RWPE1 (cell line): ENCODE data around the gene OR6C2.
"Not testable (repeated sequence)": the region's sequence is repeated elsewhere in the genome, so short reads cannot be mapped to it uniquely, and the experiment has no call there.

Source experiments
- CTCF ChIA-PET: fragments of 350-600 bp; sonication (Branson Sonifier 250); formaldehyde crosslinking; extraction: SDS; loops from one replicate; lab custom pipeline; 2021; lab: Yijun Ruan, JAX
- POLR2A ChIA-PET: fragments of 400-600 bp; formaldehyde crosslinking; extraction: SDS; loops from one replicate; lab custom pipeline; 2020; ENCODE audit warnings: antibody characterized with exemption; ENCODE audit not compliant: low non-redundant PET; lab: Yijun Ruan, JAX
- DNase-seq: peaks from one replicate; pipeline ENCODE4 v3.0.0; 2012; ENCODE audit warnings: low spot score
- H3K27ac ChIP-seq: fragments of 450-650 bp; 2 replicates; pipeline ENCODE4 v1.5.1; 2017
- TF ChIP-seq, protein P1 (sequence below): fragments of 450-650 bp; conservative IDR thresholded peaks from 2 replicates; pipeline ENCODE4 v1.5.1; 2017; ENCODE audit warnings: low read depth, mild to moderate bottlenecking

Gene OR6C2

DNA sequence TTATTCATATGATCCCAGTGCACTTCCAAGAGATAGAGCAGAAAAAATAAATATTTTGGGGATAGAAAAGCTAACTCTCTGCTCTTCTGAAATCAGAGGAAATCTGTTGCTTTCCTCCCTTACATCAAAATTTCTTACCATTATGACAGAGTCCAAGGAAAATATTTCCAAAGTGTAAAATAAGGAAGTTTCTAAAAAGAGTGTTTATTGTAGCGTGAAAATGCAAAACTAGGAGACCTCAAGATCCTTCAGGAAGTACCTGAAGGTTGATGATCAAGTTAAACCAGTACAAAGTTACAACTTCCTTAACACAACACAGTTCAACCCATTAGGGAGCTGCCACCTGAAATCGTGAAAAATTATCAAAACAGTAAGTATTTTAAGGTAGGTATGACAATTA lies at the start of gene OR6C2:
Gene OR6C2 (plus strand): TSS at position 301 of the 400 bp plus-strand sequence. CDS start 8,138 bp downstream, outside the sequence.
- CTCF ChIA-PET: no interaction called here
- TF ChIP-seq, protein P1, sequence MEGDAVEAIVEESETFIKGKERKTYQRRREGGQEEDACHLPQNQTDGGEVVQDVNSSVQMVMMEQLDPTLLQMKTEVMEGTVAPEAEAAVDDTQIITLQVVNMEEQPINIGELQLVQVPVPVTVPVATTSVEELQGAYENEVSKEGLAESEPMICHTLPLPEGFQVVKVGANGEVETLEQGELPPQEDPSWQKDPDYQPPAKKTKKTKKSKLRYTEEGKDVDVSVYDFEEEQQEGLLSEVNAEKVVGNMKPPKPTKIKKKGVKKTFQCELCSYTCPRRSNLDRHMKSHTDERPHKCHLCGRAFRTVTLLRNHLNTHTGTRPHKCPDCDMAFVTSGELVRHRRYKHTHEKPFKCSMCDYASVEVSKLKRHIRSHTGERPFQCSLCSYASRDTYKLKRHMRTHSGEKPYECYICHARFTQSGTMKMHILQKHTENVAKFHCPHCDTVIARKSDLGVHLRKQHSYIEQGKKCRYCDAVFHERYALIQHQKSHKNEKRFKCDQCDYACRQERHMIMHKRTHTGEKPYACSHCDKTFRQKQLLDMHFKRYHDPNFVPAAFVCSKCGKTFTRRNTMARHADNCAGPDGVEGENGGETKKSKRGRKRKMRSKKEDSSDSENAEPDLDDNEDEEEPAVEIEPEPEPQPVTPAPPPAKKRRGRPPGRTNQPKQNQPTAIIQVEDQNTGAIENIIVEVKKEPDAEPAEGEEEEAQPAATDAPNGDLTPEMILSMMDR: no peak
- H3K27ac ChIP-seq: no peak within 1 kb of the TSS
- no peak for DNase-seq
- POLR2A ChIA-PET: no interaction called here

DNA sequence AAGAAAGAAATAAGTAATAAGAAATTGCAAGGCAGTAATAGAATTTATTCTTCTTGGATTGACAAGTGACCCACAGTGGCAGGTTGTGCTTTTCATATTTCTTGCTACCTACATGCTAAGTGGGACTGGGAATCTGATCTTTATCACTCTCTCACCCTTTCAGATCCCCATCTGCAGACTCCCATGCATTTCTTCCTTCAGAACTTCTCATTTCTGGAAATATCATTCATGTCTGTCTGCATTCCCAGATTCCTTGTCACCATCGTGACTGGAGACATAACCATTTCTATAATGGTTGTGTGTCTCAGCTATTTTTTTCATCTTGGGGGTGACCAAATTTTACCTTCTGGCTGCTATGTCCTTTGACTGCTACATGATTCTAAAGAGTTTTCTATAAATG lies 47.5 kb upstream of the OR6C2 start:
- TF ChIP-seq, protein P1: no peak
- CTCF ChIA-PET: no interaction called here
- POLR2A ChIA-PET: no interaction called here
- H3K27ac ChIP-seq: no peak overlapping the region
- no peak for DNase-seq

DNA sequence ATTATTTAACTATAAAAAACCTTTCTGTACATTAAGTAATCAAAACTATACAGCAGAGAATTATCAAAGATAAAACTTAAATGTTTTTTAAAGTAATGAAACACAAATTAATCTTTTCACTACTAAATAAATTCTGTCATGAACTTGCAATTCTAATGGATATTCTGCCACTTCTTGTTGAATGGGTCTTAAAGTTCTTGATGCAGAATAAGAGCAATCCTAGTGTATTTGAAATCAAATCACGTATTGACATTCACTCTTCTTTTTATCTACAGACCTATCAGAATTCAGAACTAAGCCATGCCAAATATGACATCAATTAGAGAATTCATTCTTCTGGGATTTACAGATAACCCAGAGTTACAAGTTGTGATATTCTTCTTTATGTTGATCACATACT lies 43.6 kb upstream of the OR6C2 start, which contains the start of gene OR6C65:
Gene OR6C65 (plus strand): TSS at position 301 of the 400 bp plus-strand sequence. CDS start 0 bp downstream, at position 301.
- POLR2A ChIA-PET: no interaction called here
- DNase-seq: no peak
- TF ChIP-seq, protein P1: no peak
- H3K27ac ChIP-seq: no peak within 1 kb of the TSS
- CTCF ChIA-PET: interaction anchor here (0.7 kb wide), 1 partner anchor 102 kb away, joined by 3 read pairs; no protein-coding TSS in a partner anchor

DNA sequence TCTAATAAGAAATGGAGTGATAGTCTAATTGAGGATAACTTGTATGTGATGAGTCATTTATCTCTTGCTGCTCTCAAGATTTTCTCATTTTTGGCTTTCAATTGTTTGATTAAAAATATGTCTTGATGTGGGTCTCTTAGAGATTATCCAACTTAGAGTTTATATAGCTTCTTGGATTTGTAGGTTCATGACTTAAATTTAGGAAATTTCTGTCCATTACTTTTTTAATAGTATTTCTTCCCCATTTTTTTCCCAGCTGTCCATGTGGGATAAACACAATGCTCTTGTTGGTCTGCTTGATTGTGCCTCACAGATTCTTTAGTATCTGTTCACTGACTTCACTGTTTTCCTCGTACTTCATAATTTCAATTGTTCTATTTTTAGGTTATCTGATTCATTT lies 36.0 kb upstream of the OR6C2 start:
- H3K27ac ChIP-seq: no peak overlapping the region
- ChIA-PET CTCF (interaction anchor here (0.6 to 0.7 kb wide), 2 partner anchors 16 to 89 kb away, joined by 3 read pairs; no protein-coding TSS in a partner anchor), POLR2A (no interaction called here)
- no peak for DNase-seq
- TF ChIP-seq, protein P1: no peak

GRCh38 chr12:55409133-55409532 lies 34.7 kb upstream of the OR6C2 start:
- DNase-seq, H3K27ac ChIP-seq, POLR2A ChIA-PET: not testable (repeated sequence)
- CTCF ChIA-PET: interaction anchor here (0.7 kb wide), 1 partner anchor 27 kb away, joined by 4 read pairs; no protein-coding TSS in a partner anchor

DNA sequence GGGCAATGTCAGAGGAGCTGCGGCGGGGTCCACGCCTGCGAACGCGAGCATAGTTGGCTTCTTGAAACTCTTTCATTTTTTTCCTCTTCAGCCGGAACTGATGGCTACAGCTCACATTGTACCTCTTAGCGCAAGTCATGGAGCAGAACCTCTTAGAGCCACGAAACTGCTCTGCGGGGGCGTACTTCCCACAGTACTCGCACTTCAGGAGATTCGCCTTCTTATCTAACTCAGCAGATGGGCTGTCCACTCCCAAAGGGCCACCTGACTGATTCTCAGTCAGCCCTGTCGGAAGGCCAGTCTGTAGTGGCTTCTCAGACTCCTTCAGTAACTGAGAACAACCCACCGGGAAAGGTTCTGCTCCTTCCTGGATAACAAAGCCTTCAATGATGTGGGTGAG lies 31.7 kb upstream of the OR6C2 start:
- H3K27ac ChIP-seq, CTCF ChIA-PET, DNase-seq, POLR2A ChIA-PET: not testable (repeated sequence)

- CTCF ChIA-PET, H3K27ac ChIP-seq, POLR2A ChIA-PET, DNase-seq: not testable (repeated sequence)
Measured at GRCh38 chr12:55413498-55414388, 30.1 kb upstream of the OR6C2 start.

DNA sequence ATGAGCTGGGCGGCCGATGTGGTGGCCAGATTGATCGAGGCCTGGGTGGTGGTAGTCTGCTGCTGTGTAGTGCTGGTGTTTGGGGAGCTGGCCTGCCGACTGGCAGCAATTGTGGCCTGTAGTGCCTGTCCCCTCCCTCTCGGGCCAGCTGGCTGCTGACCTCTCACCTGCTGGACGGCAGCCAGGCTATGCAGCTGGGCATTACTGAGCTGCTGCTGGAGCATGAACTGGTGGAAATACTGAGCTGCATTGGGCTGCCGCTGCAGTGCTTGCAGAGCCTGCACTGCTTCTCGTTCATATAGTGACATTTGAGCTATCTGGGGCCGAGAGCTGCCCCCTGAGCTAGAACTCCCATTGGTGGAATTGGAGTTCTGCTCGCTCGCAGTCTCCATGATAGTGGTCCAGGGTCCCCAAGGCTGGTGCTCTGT lies 29.5 kb upstream of the OR6C2 start:
- POLR2A ChIA-PET, H3K27ac ChIP-seq: not testable (repeated sequence)
- CTCF ChIA-PET: interaction anchor here (0.6 kb wide), 1 partner anchor 1622 kb away, joined by 3 read pairs; no protein-coding TSS in a partner anchor

GRCh38 chr12:55414889-55415288 lies 29.0 kb upstream of the OR6C2 start:
- POLR2A ChIA-PET, DNase-seq, H3K27ac ChIP-seq: not testable (repeated sequence)
- CTCF ChIA-PET: interaction anchor here (0.6 kb wide), 1 partner anchor 1623 kb away, joined by 3 read pairs; no protein-coding TSS in a partner anchor

More for the DNA sequence above, 29.5 kb upstream of the OR6C2 start:
- DNase-seq: not testable (repeated sequence)
